GM12872 (cell line): Measurements from ENCODE around the gene IGLL5.
A peak's percentile ranks its signal among the peaks of the same experiment; 100 is the strongest.

Source experiments
- TF ChIP-seq, protein P1 (sequence below): IDR thresholded peaks from 3 replicates; pipeline ENCODE4 v1.5.1; 2011; ENCODE audit warnings: low read depth, mild to moderate bottlenecking, low read length, moderate library complexity; ENCODE audit not compliant: insufficient read depth

Gene IGLL5

DNA sequence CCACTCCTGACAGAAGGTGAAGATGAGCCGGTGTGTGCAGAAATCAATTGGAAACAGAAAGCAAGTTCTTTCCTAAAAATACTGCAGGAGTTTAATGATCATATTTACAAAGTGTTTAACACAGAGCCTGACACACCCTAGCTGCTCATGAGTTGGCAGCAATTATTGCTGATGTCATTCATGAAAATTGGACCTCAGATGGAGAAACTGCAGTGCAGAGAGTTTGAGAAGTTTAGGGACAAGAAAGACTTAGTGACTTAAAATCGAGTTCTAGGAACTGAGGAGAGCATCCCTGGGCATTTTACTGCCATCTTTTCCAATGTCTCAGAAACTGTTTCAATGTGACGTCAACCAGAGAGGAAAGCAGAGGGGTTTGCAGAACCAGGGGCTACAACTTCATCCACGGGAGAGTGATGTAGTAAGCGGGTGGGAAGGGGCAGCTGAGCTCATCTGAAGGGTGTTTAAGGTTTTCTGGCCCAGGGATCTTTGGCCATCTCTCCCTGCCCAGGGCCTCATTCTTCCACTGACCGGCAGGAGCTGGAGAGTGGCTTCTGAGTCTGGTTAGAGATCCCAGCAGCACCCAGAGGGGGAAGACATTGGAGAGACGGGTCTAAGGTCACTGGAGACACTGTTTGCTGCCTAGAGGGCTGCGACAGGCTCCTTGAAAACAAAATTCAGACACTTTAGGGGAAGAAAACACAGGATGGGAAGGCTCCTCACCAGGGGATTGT lies 21.1 kb upstream of the IGLL5 start:
- TF ChIP-seq, protein P1, sequence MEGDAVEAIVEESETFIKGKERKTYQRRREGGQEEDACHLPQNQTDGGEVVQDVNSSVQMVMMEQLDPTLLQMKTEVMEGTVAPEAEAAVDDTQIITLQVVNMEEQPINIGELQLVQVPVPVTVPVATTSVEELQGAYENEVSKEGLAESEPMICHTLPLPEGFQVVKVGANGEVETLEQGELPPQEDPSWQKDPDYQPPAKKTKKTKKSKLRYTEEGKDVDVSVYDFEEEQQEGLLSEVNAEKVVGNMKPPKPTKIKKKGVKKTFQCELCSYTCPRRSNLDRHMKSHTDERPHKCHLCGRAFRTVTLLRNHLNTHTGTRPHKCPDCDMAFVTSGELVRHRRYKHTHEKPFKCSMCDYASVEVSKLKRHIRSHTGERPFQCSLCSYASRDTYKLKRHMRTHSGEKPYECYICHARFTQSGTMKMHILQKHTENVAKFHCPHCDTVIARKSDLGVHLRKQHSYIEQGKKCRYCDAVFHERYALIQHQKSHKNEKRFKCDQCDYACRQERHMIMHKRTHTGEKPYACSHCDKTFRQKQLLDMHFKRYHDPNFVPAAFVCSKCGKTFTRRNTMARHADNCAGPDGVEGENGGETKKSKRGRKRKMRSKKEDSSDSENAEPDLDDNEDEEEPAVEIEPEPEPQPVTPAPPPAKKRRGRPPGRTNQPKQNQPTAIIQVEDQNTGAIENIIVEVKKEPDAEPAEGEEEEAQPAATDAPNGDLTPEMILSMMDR = no peak

- TF ChIP-seq, protein P1 = no peak
Observed at GRCh38 chr22:22867996-22868715, 19.5 kb upstream of the IGLL5 start.

- TF ChIP-seq, protein P1 = peak; percentile 53; the same call in 2 of the 3 replicates
Observed at GRCh38 chr22:22870577-22871404, 16.8 kb upstream of the IGLL5 start.

- TF ChIP-seq, protein P1 = no peak
Observed at GRCh38 chr22:22871536-22872278, 15.9 kb upstream of the IGLL5 start.

DNA sequence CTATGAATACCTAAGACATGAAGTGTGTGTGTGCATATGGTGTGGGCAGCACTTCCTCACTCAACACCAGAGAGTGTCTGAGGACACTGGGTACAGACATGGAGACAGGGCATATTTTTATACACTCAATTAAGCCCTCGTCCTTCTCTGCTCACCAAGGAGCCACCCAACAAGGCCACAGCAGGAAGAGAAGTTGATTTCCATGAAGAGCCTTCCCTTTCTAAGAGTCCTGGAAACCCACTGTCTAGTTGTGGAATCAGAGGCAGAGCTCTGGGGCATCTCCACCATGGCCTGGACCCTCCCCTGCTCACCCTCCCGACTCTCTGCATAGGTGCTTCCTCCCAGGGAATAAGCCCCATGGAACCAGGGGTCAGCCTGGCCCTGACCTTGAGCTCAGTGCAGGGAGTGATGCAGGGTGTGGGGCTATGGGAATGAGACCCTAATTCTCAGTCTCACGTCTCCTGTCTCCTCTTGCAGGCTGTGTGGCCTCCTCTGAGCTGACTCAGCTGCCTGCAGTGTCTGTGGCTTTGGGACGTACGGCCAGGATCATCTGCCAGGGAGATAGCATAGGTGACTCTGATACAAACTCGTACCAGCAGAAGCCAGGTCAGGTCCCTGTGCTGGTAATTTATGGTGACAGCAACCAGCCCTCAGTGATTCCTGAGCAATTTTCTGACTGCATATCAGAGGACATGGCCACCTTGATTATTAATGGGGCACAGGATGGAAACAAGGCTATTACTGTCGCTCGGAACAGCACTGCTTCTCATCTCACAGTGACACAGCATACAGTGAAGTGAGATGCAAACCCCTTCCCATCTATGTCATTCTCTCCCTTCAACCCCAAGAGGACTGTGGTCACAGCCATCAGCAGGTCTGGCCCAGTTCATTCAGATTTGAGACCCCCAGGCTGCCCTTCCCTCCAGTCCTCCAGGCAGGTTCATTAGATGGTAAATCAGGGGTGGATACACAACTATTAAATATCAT lies 14.6 kb upstream of the IGLL5 start:
- TF ChIP-seq, protein P1 = no peak

DNA sequence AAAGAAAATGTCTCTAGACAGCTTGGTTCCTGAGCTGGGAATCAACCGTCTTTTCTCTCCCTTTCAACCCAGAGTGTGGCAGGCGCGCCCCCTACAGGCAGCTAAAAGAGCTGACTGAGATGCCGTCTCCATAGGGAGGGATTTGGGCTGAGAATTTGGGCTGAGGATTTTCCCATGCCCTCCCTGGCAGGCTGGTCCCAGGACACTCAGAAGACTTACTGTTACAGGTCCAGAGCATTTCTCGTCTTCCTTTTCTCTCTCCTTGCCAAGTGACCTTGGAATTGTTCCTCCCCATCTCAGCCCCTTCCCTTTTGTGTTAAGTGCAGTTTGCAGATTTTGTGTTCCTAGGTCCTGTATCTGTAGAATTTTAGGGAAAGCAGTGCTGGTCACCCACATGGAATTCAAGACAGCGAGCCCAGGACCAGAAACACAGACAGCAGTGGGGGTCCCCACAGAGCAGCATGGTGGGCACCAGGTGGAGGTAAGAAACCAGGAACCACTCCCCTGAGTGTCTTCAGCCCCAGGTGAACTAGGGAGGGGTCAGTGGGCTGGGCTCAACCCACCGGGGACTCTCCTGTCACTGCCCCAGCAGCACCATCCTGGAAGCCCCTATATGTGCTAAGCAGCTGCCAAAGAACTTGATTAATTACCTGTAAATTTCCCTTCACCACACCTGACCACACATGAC lies 9.9 kb upstream of the IGLL5 start:
- TF ChIP-seq, protein P1 = peak; percentile 66
